Panc1 (cell line): ENCODE results near the gene TRAF3IP3.

Experiments
- SIN3A ChIP-seq: IDR thresholded peaks from 2 replicates; pipeline ENCODE4 v1.6.1; 2012; ENCODE audit warnings: low read depth, mild to moderate bottlenecking, low read length, moderate library complexity, borderline replicate concordance; ENCODE audit not compliant: insufficient read depth
- TF ChIP-seq, protein P1 (sequence below), 2 experiments: IDR thresholded peaks; 2 replicates each; pipeline ENCODE4 v1.6.1; 2011 to 2012; ENCODE audit warnings: low read depth in 2 of 2, control low read depth in 1 of 2, low read length in 1 of 2, mild to moderate bottlenecking in 1 of 2, moderate library complexity in 1 of 2; ENCODE audit not compliant: insufficient read depth in 1 of 2
- TF ChIP-seq, protein P2 (sequence below): fragments of 450-650 bp; IDR thresholded peaks from 2 replicates; pipeline ENCODE4 v1.5.1; 2017; ENCODE audit warnings: mild to moderate bottlenecking

DNA sequence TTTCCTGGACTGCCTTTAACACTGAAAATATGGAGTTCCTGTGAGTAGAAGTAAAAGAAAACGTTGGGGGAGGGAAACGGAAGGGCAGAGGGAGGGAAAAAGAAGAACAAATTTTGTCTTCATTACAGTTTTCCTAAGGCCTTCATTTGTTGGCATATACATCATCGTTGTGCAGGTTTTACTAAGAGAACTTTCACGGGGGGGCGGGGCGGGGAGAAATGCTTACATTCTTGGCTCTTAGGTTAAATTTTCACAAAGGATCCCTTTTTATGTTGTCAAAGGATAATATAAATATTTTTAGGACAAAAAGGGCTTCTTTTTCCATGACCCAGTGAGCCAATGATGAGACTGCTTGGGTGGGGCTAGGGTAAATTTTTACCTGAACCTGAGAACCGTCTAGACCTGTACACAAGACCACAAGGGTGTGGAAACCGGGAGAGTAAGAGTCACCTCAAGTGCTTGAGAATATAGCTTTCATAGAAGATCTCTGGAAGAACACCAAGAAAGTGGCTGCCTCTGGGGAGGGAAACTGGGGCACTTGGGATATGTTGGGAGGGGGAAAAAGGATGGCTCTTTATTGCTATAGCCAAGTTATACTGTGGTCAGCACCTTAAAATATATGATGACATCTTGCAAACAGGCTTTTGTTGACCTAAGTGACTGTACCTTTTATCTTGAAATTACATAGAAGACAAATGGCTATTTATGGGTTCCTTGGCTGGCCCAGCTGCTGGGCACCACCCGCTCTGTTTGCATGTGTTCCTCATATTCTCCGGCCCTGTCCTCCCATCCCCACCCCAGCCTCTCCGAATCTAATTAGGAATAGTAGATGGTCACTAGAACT is 70.0 kb downstream of the TRAF3IP3 start:
- TF ChIP-seq, protein P1, sequence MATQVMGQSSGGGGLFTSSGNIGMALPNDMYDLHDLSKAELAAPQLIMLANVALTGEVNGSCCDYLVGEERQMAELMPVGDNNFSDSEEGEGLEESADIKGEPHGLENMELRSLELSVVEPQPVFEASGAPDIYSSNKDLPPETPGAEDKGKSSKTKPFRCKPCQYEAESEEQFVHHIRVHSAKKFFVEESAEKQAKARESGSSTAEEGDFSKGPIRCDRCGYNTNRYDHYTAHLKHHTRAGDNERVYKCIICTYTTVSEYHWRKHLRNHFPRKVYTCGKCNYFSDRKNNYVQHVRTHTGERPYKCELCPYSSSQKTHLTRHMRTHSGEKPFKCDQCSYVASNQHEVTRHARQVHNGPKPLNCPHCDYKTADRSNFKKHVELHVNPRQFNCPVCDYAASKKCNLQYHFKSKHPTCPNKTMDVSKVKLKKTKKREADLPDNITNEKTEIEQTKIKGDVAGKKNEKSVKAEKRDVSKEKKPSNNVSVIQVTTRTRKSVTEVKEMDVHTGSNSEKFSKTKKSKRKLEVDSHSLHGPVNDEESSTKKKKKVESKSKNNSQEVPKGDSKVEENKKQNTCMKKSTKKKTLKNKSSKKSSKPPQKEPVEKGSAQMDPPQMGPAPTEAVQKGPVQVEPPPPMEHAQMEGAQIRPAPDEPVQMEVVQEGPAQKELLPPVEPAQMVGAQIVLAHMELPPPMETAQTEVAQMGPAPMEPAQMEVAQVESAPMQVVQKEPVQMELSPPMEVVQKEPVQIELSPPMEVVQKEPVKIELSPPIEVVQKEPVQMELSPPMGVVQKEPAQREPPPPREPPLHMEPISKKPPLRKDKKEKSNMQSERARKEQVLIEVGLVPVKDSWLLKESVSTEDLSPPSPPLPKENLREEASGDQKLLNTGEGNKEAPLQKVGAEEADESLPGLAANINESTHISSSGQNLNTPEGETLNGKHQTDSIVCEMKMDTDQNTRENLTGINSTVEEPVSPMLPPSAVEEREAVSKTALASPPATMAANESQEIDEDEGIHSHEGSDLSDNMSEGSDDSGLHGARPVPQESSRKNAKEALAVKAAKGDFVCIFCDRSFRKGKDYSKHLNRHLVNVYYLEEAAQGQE (IDR thresholded peaks at IDR 0.05; ENCODE audit: insufficient read depth in 1 of 2, low read depth in 2 of 2, low read length in 1 of 2): no peak
- TF ChIP-seq, protein P2, sequence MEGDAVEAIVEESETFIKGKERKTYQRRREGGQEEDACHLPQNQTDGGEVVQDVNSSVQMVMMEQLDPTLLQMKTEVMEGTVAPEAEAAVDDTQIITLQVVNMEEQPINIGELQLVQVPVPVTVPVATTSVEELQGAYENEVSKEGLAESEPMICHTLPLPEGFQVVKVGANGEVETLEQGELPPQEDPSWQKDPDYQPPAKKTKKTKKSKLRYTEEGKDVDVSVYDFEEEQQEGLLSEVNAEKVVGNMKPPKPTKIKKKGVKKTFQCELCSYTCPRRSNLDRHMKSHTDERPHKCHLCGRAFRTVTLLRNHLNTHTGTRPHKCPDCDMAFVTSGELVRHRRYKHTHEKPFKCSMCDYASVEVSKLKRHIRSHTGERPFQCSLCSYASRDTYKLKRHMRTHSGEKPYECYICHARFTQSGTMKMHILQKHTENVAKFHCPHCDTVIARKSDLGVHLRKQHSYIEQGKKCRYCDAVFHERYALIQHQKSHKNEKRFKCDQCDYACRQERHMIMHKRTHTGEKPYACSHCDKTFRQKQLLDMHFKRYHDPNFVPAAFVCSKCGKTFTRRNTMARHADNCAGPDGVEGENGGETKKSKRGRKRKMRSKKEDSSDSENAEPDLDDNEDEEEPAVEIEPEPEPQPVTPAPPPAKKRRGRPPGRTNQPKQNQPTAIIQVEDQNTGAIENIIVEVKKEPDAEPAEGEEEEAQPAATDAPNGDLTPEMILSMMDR: no peak
- no peak for TF ChIP-seq SIN3A
